IMR-90 (cell line): ENCODE results near the gene DCAF6. TPM values are rescaled to one million over a fixed set of nuclear protein-coding genes. Genes with fewer than 3 reads are reported as not detected.

Experiments
- ATAC-seq: fragments of 200-7000 bp; cut with Tn5 transposase; 2 replicates; pipeline ENCODE4 v1.9.1; 2020; ENCODE audit warnings: low read depth, mild to moderate bottlenecking, moderate library complexity
- BruUV-seq: library from RNA; stranded (reverse); fragments of 400-500 nt; replicated peaks from 2 replicates; lab custom pipeline; 2021; lab: Mats Ljungman, UMichigan
- CTCF ChIA-PET: fragments of 300-600 bp; formaldehyde crosslinking; extraction: SDS; loops from one replicate; lab custom pipeline; 2021; ENCODE audit warnings: antibody characterized with exemption; lab: Yijun Ruan, JAX
- POLR2A ChIA-PET: fragments of 300-600 bp; sonication (Branson Sonifier 250); formaldehyde crosslinking; loops from one replicate; lab custom pipeline; 2022; ENCODE audit warnings: antibody characterized with exemption; ENCODE audit not compliant: unreplicated experiment; lab: Charles Lee
- DNase-seq: peaks from one replicate; pipeline ENCODE4 v3.0.0; 2013
- H2AFZ ChIP-seq: replicated peaks from 2 replicates; pipeline ENCODE3; 2013; ENCODE audit warnings: low read length, mild to moderate bottlenecking; ENCODE audit not compliant: poor library complexity
- H2AK5ac ChIP-seq: 2 replicates; pipeline ENCODE4 v1.6.1; 2013; ENCODE audit warnings: low read depth, low read length, inconsistent platforms
- H2AK9ac ChIP-seq: replicated peaks from 2 replicates; pipeline ENCODE3; 2013; ENCODE audit warnings: mild to moderate bottlenecking, low read depth, low read length, moderate library complexity; ENCODE audit not compliant: poor library complexity
- H2BK120ac ChIP-seq: 2 replicates; pipeline ENCODE4 v1.6.1; 2013; ENCODE audit warnings: low read depth, low read length, inconsistent platforms
- H2BK15ac ChIP-seq: 3 replicates; pipeline ENCODE4 v1.6.1; 2013; ENCODE audit warnings: low read depth, low read length, inconsistent platforms
- H2BK20ac ChIP-seq: 2 replicates; pipeline ENCODE4 v1.6.1; 2013; ENCODE audit warnings: low read depth, mild to moderate bottlenecking, inconsistent platforms, low read length, moderate library complexity
- H2BK5ac ChIP-seq: 2 replicates; pipeline ENCODE4 v1.6.1; 2013; ENCODE audit warnings: mild to moderate bottlenecking, low read depth, low read length, inconsistent platforms; ENCODE audit not compliant: poor library complexity, severe bottlenecking
- H3K14ac ChIP-seq: replicated peaks from 2 replicates; pipeline ENCODE4 v1.6.1; 2013; ENCODE audit warnings: low read depth, low read length, inconsistent platforms
- H3K18ac ChIP-seq: 2 replicates; pipeline ENCODE4 v1.6.1; 2013; ENCODE audit warnings: low read depth, low read length, control low read depth
- H3K23ac ChIP-seq: 2 replicates; pipeline ENCODE4 v1.6.1; 2013; ENCODE audit warnings: low read depth, low read length, inconsistent platforms
- H3K27ac ChIP-seq: 2 replicates; pipeline ENCODE4 v1.5.1; 2013; ENCODE audit warnings: mild to moderate bottlenecking, control low read depth, low read length; ENCODE audit not compliant: insufficient read depth
- H3K27me3 ChIP-seq: 2 replicates; pipeline ENCODE4 v1.6.1; 2013; ENCODE audit warnings: low read length; ENCODE audit not compliant: control insufficient read depth, insufficient read depth
- H3K36me3 ChIP-seq: 2 replicates; pipeline ENCODE4 v1.6.1; 2013; ENCODE audit warnings: low read length, mixed read lengths; ENCODE audit not compliant: control insufficient read depth, insufficient read depth
- H3K4ac ChIP-seq: 2 replicates; pipeline ENCODE4 v1.6.1; 2013; ENCODE audit warnings: low read depth, low read length, inconsistent platforms
- H3K4me1 ChIP-seq: 2 replicates; pipeline ENCODE4 v1.6.1; 2013; ENCODE audit warnings: low read length, mixed read lengths; ENCODE audit not compliant: control insufficient read depth, insufficient read depth
- H3K4me2 ChIP-seq: 2 replicates; pipeline ENCODE4 v1.6.1; 2013; ENCODE audit warnings: low read depth, mild to moderate bottlenecking, control low read depth, low read length, moderate library complexity
- H3K4me3 ChIP-seq: 2 replicates; pipeline ENCODE4 v1.5.1; 2013; ENCODE audit warnings: low read depth, mild to moderate bottlenecking, control low read depth, low read length, moderate library complexity; ENCODE audit not compliant: insufficient read depth
- H3K56ac ChIP-seq: 2 replicates; pipeline ENCODE4 v1.6.1; 2013; ENCODE audit warnings: low read length, inconsistent platforms; ENCODE audit not compliant: insufficient read depth; ENCODE audit errors: extremely low read depth
- H3K79me1 ChIP-seq, 2 experiments: 2 replicates each; pipeline ENCODE4 v1.6.1; 2013; ENCODE audit warnings: low read length in 2 of 2, inconsistent platforms in 1 of 2, low read depth in 1 of 2
- H3K9ac ChIP-seq: 2 replicates; pipeline ENCODE4 v1.6.1; 2013; ENCODE audit warnings: low read depth, low read length, control low read depth
- H3K9me1 ChIP-seq: 2 replicates; pipeline ENCODE4 v1.6.1; 2013; ENCODE audit warnings: low read length, inconsistent platforms; ENCODE audit not compliant: insufficient read depth
- H3K9me3 ChIP-seq: 2 replicates; pipeline ENCODE4 v1.6.1; 2013; ENCODE audit warnings: low read length; ENCODE audit not compliant: control insufficient read depth, insufficient read depth
- H4K20me1 ChIP-seq: 2 replicates; pipeline ENCODE4 v1.6.1; 2013; ENCODE audit warnings: low read length, inconsistent platforms; ENCODE audit not compliant: insufficient read depth
- H4K5ac ChIP-seq: 2 replicates; pipeline ENCODE4 v1.6.1; 2013; ENCODE audit warnings: mild to moderate bottlenecking, low read depth, low read length, control low read depth
- H4K8ac ChIP-seq, 2 experiments: 2 replicates each; pipeline ENCODE4 v1.6.1; 2013; ENCODE audit warnings: low read depth in 2 of 2, low read length in 2 of 2, control low read depth in 1 of 2, inconsistent platforms in 1 of 2
- H4K91ac ChIP-seq: 2 replicates; pipeline ENCODE4 v1.6.1; 2013; ENCODE audit warnings: low read depth, low read length, inconsistent platforms; ENCODE audit not compliant: insufficient read depth
- BHLHE40 ChIP-seq: fragments of 150-350 bp; IDR thresholded peaks from 2 replicates; pipeline ENCODE4 v1.6.1; 2016; ENCODE audit warnings: mild to moderate bottlenecking, low read depth, low read length
- CEBPB ChIP-seq: IDR thresholded peaks from 2 replicates; pipeline ENCODE4 v1.6.1; 2012; ENCODE audit warnings: low read depth, low read length, improper control_type of control experiment
- CHD1 ChIP-seq: IDR thresholded peaks from 2 replicates; pipeline ENCODE4 v1.6.1; 2012; ENCODE audit warnings: low read depth, low read length, improper control_type of control experiment
- FOS ChIP-seq: fragments of 150-350 bp; IDR thresholded peaks from 2 replicates; pipeline ENCODE4 v1.6.1; 2016; ENCODE audit warnings: low read depth, low read length
- MAFK ChIP-seq: IDR thresholded peaks from 2 replicates; pipeline ENCODE4 v1.6.1; 2012; ENCODE audit warnings: low read depth, low read length, improper control_type of control experiment
- MAZ ChIP-seq: IDR thresholded peaks from 2 replicates; pipeline ENCODE4 v1.6.1; 2012; ENCODE audit warnings: low read depth, mild to moderate bottlenecking, low read length, improper control_type of control experiment, moderate library complexity, borderline replicate concordance
- MXI1 ChIP-seq: IDR thresholded peaks from 2 replicates; pipeline ENCODE4 v1.6.1; 2012; ENCODE audit warnings: low read depth, mild to moderate bottlenecking, low read length, moderate library complexity, borderline replicate concordance
- NFE2L2 ChIP-seq: fragments of 150-350 bp; IDR thresholded peaks from 2 replicates; pipeline ENCODE4 v1.6.1; 2016; ENCODE audit warnings: low read depth, mild to moderate bottlenecking, low read length
- POLR2A ChIP-seq: IDR thresholded peaks from 2 replicates; pipeline ENCODE4 v1.6.1; 2012; ENCODE audit warnings: mild to moderate bottlenecking, low read depth, low read length
- RAD21 ChIP-seq: IDR thresholded peaks from 2 replicates; pipeline ENCODE4 v1.6.1; 2012; ENCODE audit warnings: low read length, improper control_type of control experiment
- RCOR1 ChIP-seq: IDR thresholded peaks from 2 replicates; pipeline ENCODE4 v1.6.1; 2012; ENCODE audit warnings: mild to moderate bottlenecking, low read length, improper control_type of control experiment; ENCODE audit not compliant: insufficient replicate concordance
- RFX5 ChIP-seq: IDR thresholded peaks from 2 replicates; pipeline ENCODE4 v1.8.0; 2012; ENCODE audit warnings: low read depth, mild to moderate bottlenecking, low read length, moderate library complexity
- SMC3 ChIP-seq: fragments of 150-350 bp; IDR thresholded peaks from 2 replicates; pipeline ENCODE4 v1.6.1; 2016; ENCODE audit warnings: low read depth, mild to moderate bottlenecking, antibody characterized with exemption, low read length, moderate library complexity
- whole genome bisulfite sequencing, 2 experiments: methylation state at CpG; one replicate each; pipeline versions ENCODE4 v1.1.5 to v1.1.7; 2013; ENCODE audit warnings: missing lambda C conversion rate in 2 of 2; ENCODE audit not compliant: insufficient read length in 1 of 2; ENCODE audit errors: extremely low coverage in 2 of 2; 5-methylcytosine and 5-hydroxymethylcytosine counted together
- dilution Hi-C: fragments of 300-500 bp; cut with HindIII; formaldehyde crosslinking; loops from one replicate; pipeline ENCODE4 v1.14.3; 2018; ENCODE audit warnings: low sequenced_read_pairs; ENCODE audit not compliant: unreplicated experiment
- in situ Hi-C: fragments of 300-500 bp; cut with MboI; formaldehyde crosslinking; loops from 3 replicates; pipeline ENCODE4 v1.14.3; 2019; ENCODE audit warnings: low sequenced_read_pairs, inconsistent platforms, mixed read lengths
- intact Hi-C: fragments of 100-400 bp; cut with micrococcal nuclease; formaldehyde crosslinking; loops from 2 replicates; pipeline ENCODE4 v1.10.0; 2022
- polyA plus RNA-seq, 3 experiments: library from polyadenylated mRNA; depleted of rRNA; stranded (reverse); fragments of >200 nt; gene quantifications; 2 replicates each; pipeline ENCODE4 v1.2.3, GENCODE V29; 2012; ENCODE audit warnings: low replicate concordance in 1 of 3
- total RNA-seq: library from RNA; depleted of rRNA; stranded (reverse); fragments of >200 nt; gene quantifications from 2 replicates; pipeline ENCODE4 v1.2.3, GENCODE V29; 2012
- TF ChIP-seq, protein P1 (sequence below): fragments of 150-350 bp; IDR thresholded peaks from 2 replicates; pipeline ENCODE4 v1.6.1; 2016; ENCODE audit warnings: low read depth, mild to moderate bottlenecking, low read length, moderate library complexity, borderline replicate concordance
- TF ChIP-seq, protein P2 (sequence below): fragments of 150-350 bp; IDR thresholded peaks from 2 replicates; pipeline ENCODE4 v1.6.1; 2017; ENCODE audit warnings: mild to moderate bottlenecking, antibody characterized with exemption, low read length, low read depth
- TF ChIP-seq, protein P3 (sequence below): conservative IDR thresholded peaks from 2 replicates; pipeline ENCODE4 v1.5.1; 2012; ENCODE audit warnings: mild to moderate bottlenecking, low read depth, low read length, improper control_type of control experiment

Gene DCAF6
- total and polyA plus RNA-seq, 2 of the 4 experiments (the other 2 are of a cell fraction), result 60.4 to 88.7 TPM

DNA sequence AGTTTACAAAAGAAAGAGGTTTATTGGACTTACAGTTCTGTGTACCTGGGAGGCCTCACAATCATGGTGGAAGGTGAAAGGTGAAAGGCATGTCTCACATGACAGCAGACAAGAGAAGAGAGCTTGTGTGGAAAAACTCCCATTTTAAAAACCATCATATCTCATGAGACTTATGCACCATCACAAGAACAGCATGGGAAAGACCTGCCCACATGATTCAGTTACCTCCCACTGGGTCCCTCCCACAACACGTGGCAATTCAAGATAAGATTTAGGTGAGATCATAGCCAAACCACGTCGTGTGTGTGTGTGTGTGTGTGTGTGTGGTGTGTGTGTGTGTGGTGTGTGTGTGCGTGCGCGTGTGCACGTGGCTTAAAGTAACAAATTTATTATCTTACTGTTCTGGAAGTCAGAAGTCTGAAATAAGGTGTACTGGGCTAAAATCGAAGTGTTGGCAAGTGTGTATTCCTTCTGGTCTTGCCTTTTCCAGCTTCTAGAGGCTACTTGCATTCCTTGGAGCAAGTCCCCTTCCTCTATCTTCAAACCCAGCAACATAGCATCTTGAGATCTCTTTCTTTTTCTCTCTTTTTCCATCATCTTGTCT, 48.5 kb downstream of the DCAF6 start:
- H4K5ac ChIP-seq, result no peak overlapping the region; the same call in 1 of the 2 replicates
- no peak overlapping the region for H3K4ac ChIP-seq
- H3K4me1 ChIP-seq, result peaks cover 2% of the 10 kb centered on the region
- ChIA-PET CTCF (no interaction called here), POLR2A (no interaction called here)
- in situ Hi-C loops, result no loop called here
- no peak overlapping the region for H4K91ac ChIP-seq
- no peak overlapping the region for H2BK5ac ChIP-seq
- peaks cover 16% of the 10 kb centered on the region; the same call in 1 of the 2 replicates for H4K20me1 ChIP-seq
- H3K79me1 ChIP-seq, result peaks cover 31 to 42% of the 10 kb centered on the region in 2 experiments
- peaks cover 6% of the 10 kb centered on the region; the same call in 1 of the 2 replicates for H3K9me1 ChIP-seq
- H3K14ac ChIP-seq, result no peak overlapping the region; the same call in 1 of the 2 replicates
- ATAC-seq (no peak), DNase-seq (no peak)
- TF ChIP-seq RCOR1 (no peak), POLR2A (no peak), FOS (no peak), NFE2L2 (no peak), CHD1 (no peak), BHLHE40 (no peak), CEBPB (no peak), MAFK (no peak), RAD21 (no peak), RFX5 (no peak), SMC3 (no peak), MXI1 (no peak), MAZ (no peak)
- TF ChIP-seq, protein P1, sequence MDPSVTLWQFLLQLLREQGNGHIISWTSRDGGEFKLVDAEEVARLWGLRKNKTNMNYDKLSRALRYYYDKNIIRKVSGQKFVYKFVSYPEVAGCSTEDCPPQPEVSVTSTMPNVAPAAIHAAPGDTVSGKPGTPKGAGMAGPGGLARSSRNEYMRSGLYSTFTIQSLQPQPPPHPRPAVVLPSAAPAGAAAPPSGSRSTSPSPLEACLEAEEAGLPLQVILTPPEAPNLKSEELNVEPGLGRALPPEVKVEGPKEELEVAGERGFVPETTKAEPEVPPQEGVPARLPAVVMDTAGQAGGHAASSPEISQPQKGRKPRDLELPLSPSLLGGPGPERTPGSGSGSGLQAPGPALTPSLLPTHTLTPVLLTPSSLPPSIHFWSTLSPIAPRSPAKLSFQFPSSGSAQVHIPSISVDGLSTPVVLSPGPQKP, result no peak
- TF ChIP-seq, protein P2, sequence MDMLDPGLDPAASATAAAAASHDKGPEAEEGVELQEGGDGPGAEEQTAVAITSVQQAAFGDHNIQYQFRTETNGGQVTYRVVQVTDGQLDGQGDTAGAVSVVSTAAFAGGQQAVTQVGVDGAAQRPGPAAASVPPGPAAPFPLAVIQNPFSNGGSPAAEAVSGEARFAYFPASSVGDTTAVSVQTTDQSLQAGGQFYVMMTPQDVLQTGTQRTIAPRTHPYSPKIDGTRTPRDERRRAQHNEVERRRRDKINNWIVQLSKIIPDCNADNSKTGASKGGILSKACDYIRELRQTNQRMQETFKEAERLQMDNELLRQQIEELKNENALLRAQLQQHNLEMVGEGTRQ, result no peak
- TF ChIP-seq, protein P3, sequence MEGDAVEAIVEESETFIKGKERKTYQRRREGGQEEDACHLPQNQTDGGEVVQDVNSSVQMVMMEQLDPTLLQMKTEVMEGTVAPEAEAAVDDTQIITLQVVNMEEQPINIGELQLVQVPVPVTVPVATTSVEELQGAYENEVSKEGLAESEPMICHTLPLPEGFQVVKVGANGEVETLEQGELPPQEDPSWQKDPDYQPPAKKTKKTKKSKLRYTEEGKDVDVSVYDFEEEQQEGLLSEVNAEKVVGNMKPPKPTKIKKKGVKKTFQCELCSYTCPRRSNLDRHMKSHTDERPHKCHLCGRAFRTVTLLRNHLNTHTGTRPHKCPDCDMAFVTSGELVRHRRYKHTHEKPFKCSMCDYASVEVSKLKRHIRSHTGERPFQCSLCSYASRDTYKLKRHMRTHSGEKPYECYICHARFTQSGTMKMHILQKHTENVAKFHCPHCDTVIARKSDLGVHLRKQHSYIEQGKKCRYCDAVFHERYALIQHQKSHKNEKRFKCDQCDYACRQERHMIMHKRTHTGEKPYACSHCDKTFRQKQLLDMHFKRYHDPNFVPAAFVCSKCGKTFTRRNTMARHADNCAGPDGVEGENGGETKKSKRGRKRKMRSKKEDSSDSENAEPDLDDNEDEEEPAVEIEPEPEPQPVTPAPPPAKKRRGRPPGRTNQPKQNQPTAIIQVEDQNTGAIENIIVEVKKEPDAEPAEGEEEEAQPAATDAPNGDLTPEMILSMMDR, result no peak
- no peaks in the 10 kb centered on the region for H3K9me3 ChIP-seq
- no peak overlapping the region for H3K18ac ChIP-seq
- intact Hi-C loops, result no loop called here
- H4K8ac ChIP-seq, result no peak overlapping the region
- H2AK5ac ChIP-seq, result peak overlapping the region; percentile 27; the same call in 1 of the 2 replicates
- H3K4me2 ChIP-seq, result no peak overlapping the region
- no peak overlapping the region for H2AK9ac ChIP-seq
- BruUV-seq, result no TSS peak
- dilution Hi-C loops, result no loop called here
- no peak overlapping the region for H2BK20ac ChIP-seq
- H2BK15ac ChIP-seq, result no peak overlapping the region
- H3K27ac ChIP-seq, result no peak overlapping the region
- H3K56ac ChIP-seq, result no peak overlapping the region
- H3K4me3 ChIP-seq, result no peak overlapping the region
- H3K27me3 ChIP-seq, result no peaks in the 10 kb centered on the region
- H3K23ac ChIP-seq, result no peak overlapping the region; the same call in 1 of the 2 replicates
- no peak overlapping the region for H2AFZ ChIP-seq
- H2BK120ac ChIP-seq, result no peak overlapping the region
- WGBS, 2 experiments, result 94% methylated on average over 3 of the region's 8 CpGs; no CpG with 5 or more reads in 1 of the 2 experiments
- no peak overlapping the region for H3K9ac ChIP-seq
- H3K36me3 ChIP-seq, result peaks cover 6% of the 10 kb centered on the region
